Endothelial cell of umbilical vein (primary cell): ENCODE data around the gene CHD5. TPM values are rescaled to one million over a fixed set of nuclear protein-coding genes. Genes with fewer than 3 reads are reported as not detected.

Source experiments
- Bru-seq: library from RNA; stranded (reverse); fragments of 400-500 nt; gene quantifications from one replicate; lab custom pipeline; 2021; lab: Mats Ljungman, UMichigan
- BruChase-seq, 2 experiments: library from RNA; stranded (reverse); fragments of 400-500 nt; gene quantifications; one replicate each; lab custom pipeline; 2021; lab: Mats Ljungman, UMichigan
- BruUV-seq: library from RNA; stranded (reverse); fragments of 400-500 nt; replicated peaks from 2 replicates; lab custom pipeline; 2021; lab: Mats Ljungman, UMichigan
- CTCF ChIA-PET: fragments of 300-600, 350-600 bp; sonication (Branson Sonifier 250); formaldehyde crosslinking; loops from one replicate; lab custom pipeline; 2021; ENCODE audit warnings: antibody characterized with exemption, inconsistent platforms; lab: Charles Lee
- POLR2A ChIA-PET: fragments of 300-600, 350-600 bp; sonication (Branson Sonifier 250); formaldehyde crosslinking; loops from one replicate; lab custom pipeline; 2021; ENCODE audit warnings: antibody characterized with exemption, inconsistent platforms; lab: Charles Lee
- DNase-seq: peaks from one replicate; pipeline ENCODE4 v3.0.0-alpha.2; 2011; ENCODE audit warnings: low read depth, low spot score
- FAIRE-seq: peaks from 2 replicates; lab custom pipeline; 2011; peaks lifted over from hg19 to GRCh38; lab: Jason Lieb, UNC
- H2AFZ ChIP-seq: 2 replicates; pipeline ENCODE4 v1.6.0; 2012; ENCODE audit warnings: low read depth, low read length, control low read depth, inconsistent platforms
- H3K27ac ChIP-seq: 2 replicates; pipeline ENCODE4 v1.5.1; 2011; ENCODE audit warnings: low read depth, mild to moderate bottlenecking, control low read depth, low read length, moderate library complexity; ENCODE audit not compliant: insufficient read depth
- H3K27me3 ChIP-seq, 2 experiments: 2 replicates each; pipeline versions ENCODE4 v1.6.0 to v1.6.1; 2011; ENCODE audit warnings: low read length in 2 of 2, mixed read lengths in 1 of 2; ENCODE audit not compliant: control insufficient read depth in 2 of 2, insufficient read depth in 2 of 2
- H3K36me3 ChIP-seq, 2 experiments: 2 replicates in 1 of 2; 3 replicates in 1 of 2; pipeline ENCODE4 v1.5.1; 2011; ENCODE audit warnings: low read length in 2 of 2, mild to moderate bottlenecking in 1 of 2, moderate library complexity in 1 of 2; ENCODE audit not compliant: control insufficient read depth in 2 of 2, insufficient read depth in 2 of 2; ENCODE audit errors: extremely low read depth in 1 of 2
- H3K4me1 ChIP-seq: 3 replicates; pipeline ENCODE4 v1.5.1; 2011; ENCODE audit warnings: mild to moderate bottlenecking, low read length; ENCODE audit not compliant: control insufficient read depth, insufficient read depth; ENCODE audit errors: extremely low read depth
- H3K4me2 ChIP-seq: 2 replicates; pipeline ENCODE4 v1.6.1; 2011; ENCODE audit warnings: low read length, control low read depth, mixed read lengths; ENCODE audit not compliant: insufficient read depth
- H3K4me3 ChIP-seq, 3 experiments: fragments of 200-600 bp in 1 of 3; sonication (generic), shearing (Covaris generic) in 1 of 3; replicated peaks in 1 of 3; 2 replicates each; pipeline ENCODE4 v1.5.1; 2011 to 2016; ENCODE audit warnings: control low read depth in 3 of 3, low read length in 3 of 3, mild to moderate bottlenecking in 2 of 3, inconsistent platforms in 1 of 3, low read depth in 1 of 3, moderate library complexity in 1 of 3; ENCODE audit not compliant: insufficient read depth in 1 of 3
- H3K79me2 ChIP-seq: 2 replicates; pipeline ENCODE4 v1.6.0; 2012; ENCODE audit warnings: low read length, inconsistent platforms; ENCODE audit not compliant: control insufficient read depth, insufficient read depth
- H3K9ac ChIP-seq: replicated peaks from 2 replicates; pipeline ENCODE3; 2011; ENCODE audit warnings: low read length, control low read depth; ENCODE audit not compliant: insufficient read depth; ENCODE audit errors: extremely low read depth
- H3K9me1 ChIP-seq: replicated peaks from 3 replicates; pipeline ENCODE4 v1.6.0; 2011; ENCODE audit warnings: mild to moderate bottlenecking, low read length; ENCODE audit not compliant: control insufficient read depth, insufficient read depth; ENCODE audit errors: extremely low read depth
- H3K9me3 ChIP-seq: replicated peaks from 2 replicates; pipeline ENCODE4 v1.5.1; 2012; ENCODE audit warnings: low read length, inconsistent platforms; ENCODE audit not compliant: control insufficient read depth, insufficient read depth
- H4K20me1 ChIP-seq: replicated peaks from 2 replicates; pipeline ENCODE3; 2011; ENCODE audit warnings: mild to moderate bottlenecking, low read length; ENCODE audit not compliant: control insufficient read depth, insufficient read depth; ENCODE audit errors: extremely low read depth
- CTCF ChIP-seq, 2 donors: IDR thresholded peaks; 1 replicate in 1 of 2; 2 replicates in 1 of 2; pipeline ENCODE4 v1.5.1; 2011; ENCODE audit warnings: low read length in 2 of 2, mild to moderate bottlenecking in 2 of 2, moderate library complexity in 2 of 2, control low read depth in 1 of 2, inconsistent platforms in 1 of 2, low read depth in 1 of 2; ENCODE audit not compliant: insufficient read depth in 1 of 2; ENCODE audit errors: extremely low read depth in 1 of 2
- EZH2 ChIP-seq: IDR thresholded peaks from 2 replicates; pipeline ENCODE4 v1.6.1; 2012; ENCODE audit warnings: borderline replicate concordance, low read depth, mild to moderate bottlenecking, moderate library complexity, low read length, inconsistent platforms; ENCODE audit not compliant: severe bottlenecking
- FOS ChIP-seq: IDR thresholded peaks from 2 replicates; pipeline ENCODE4 v1.6.1; 2011; ENCODE audit warnings: mild to moderate bottlenecking, low read length, moderate library complexity, borderline replicate concordance; ENCODE audit not compliant: insufficient read depth
- GATA2 ChIP-seq: IDR thresholded peaks from 2 replicates; pipeline ENCODE4 v1.7.0; 2011; ENCODE audit warnings: low read depth, mild to moderate bottlenecking, moderate library complexity, mixed read lengths, low read length; ENCODE audit not compliant: insufficient read length, insufficient read depth
- dilution Hi-C: fragments of 300-500 bp; cut with MboI; formaldehyde crosslinking; loops from one replicate; pipeline ENCODE4 v1.15.0; 2019; ENCODE audit warnings: low sequenced_read_pairs; ENCODE audit not compliant: extremely low pct_ligation_motif_present
- intact Hi-C: fragments of 100-400 bp; cut with micrococcal nuclease; formaldehyde crosslinking; loops from one replicate; pipeline ENCODE4 v1.10.0; 2022
- long read RNA-seq: library from polyadenylated mRNA; stranded (forward); transcript quantifications from one replicate; pipeline ENCODE4 v2.0.0, GENCODE V29; 2021
- polyA minus RNA-seq, 3 experiments: library from RNA; depleted of rRNA, polyadenylated mRNA; stranded (reverse); fragments of >200 nt; gene quantifications; 1 replicate in 1 of 3; 2 replicates in 2 of 3; pipeline ENCODE4 v1.2.3, GENCODE V29; 2011
- polyA plus RNA-seq, 4 experiments: library from polyadenylated mRNA; depleted of rRNA in 3 of 4; stranded (reverse) in 3 of 4; unstranded in 1 of 4; fragments of >200 nt; gene quantifications; 2 replicates each; pipeline versions ENCODE4 v1.2.1 to v1.2.3, GENCODE V29; 2011 to 2012; ENCODE audit warnings: missing spikeins in 1 of 4
- total RNA-seq: library from RNA; stranded (reverse); gene quantifications from 2 replicates; pipeline ENCODE4 v1.2.3, GENCODE V29; 2021

Gene CHD5
- total RNA-seq = 0.11 and 0.14 TPM in 2 replicates
- 0.03 and 0.04 TPM in 2 replicates for polyA plus RNA-seq
- polyA plus RNA-seq (2011; cell fraction: cytosol; rRNA removed) = 0.03 TPM in 1 of 2 replicates, not detected in the other
- 0.39 and 0.45 TPM in 2 replicates for polyA plus RNA-seq (2011; cell fraction: nucleus; rRNA removed)
- 0.05 and 0.07 TPM in 2 replicates for polyA plus RNA-seq (2012)
- polyA minus RNA-seq = not detected in 2 replicates
- not detected for polyA minus RNA-seq (2011; cell fraction: cytosol; rRNA and poly(A)+ RNA removed)
- 0.10 and 0.14 TPM in 2 replicates for polyA minus RNA-seq (2011; cell fraction: nucleus; rRNA and poly(A)+ RNA removed)
- percentile 8 among the genes with signal in this experiment for Bru-seq, nascent RNA
- percentile 14 among the genes with signal in this experiment for BruChase-seq, experiment 1, labeled RNA remaining after a 6-hour chase
- BruChase-seq, experiment 2, labeled RNA remaining after a 2-hour chase = percentile 11 among the genes with signal in this experiment
- long read RNA-seq = 0 reads

- H3K79me2 ChIP-seq = no peaks in the 10 kb centered on the region
- dilution Hi-C loops (no loop called here), intact Hi-C loops (loop anchor here (2.0 kb wide), 2 partner anchors 19 to 121 kb away; partner anchors contain the start of gene RPL22)
- peaks cover under 1% of the 10 kb centered on the region for H4K20me1 ChIP-seq
- DNase-seq (no peak), FAIRE-seq (no peak)
- H3K9me3 ChIP-seq = no peaks in the 10 kb centered on the region
- H3K4me1 ChIP-seq = no peaks in the 10 kb centered on the region
- POLR2A ChIA-PET = no interaction called here
- no peak within 1 kb of the TSS for H3K9ac ChIP-seq
- no peak within 1 kb of the TSS for H2AFZ ChIP-seq
- no peak within 1 kb of the TSS for H3K4me3 ChIP-seq
- peaks cover 27 to 36% of the 10 kb centered on the region in 2 experiments for H3K27me3 ChIP-seq
- no peaks in the 10 kb centered on the region for H3K9me1 ChIP-seq
- H3K4me2 ChIP-seq = no peak within 1 kb of the TSS
- H3K27ac ChIP-seq = no peak within 1 kb of the TSS
- TF ChIP-seq EZH2 = peak; percentile 95
- TF ChIP-seq FOS = no peak
- peak in 1 of 2 donors; percentile 14 for TF ChIP-seq CTCF (IDR thresholded peaks at IDR 0.05; ENCODE audit: extremely low read depth in 1 of 2, insufficient read depth in 1 of 2, low read depth in 1 of 2, low read length in 2 of 2)
- TF ChIP-seq GATA2 = no peak
- BruUV-seq = no TSS peak
- H3K36me3 ChIP-seq = peaks cover 0 to 4% of the 10 kb centered on the region in 2 experiments
- CTCF ChIA-PET = no interaction called here
Measured at GRCh38 chr1:6180268-6180706, at the start of gene CHD5. TSS of gene CHD5 (minus strand) at chr1:6180321. CDS start at chr1:6180023, 298 bp downstream.
